Stimulated activated effector memory CD8-positive, alpha-beta T cell treated with anti-CD3 and anti-CD28 coated beads, Interleukin-12 subunit alpha, Interleukin-12 subunit beta, amount 100 ng/mL, for 72 hours (primary cell): ENCODE data around the gene UBE2J2.

ENCODE experiments used
- ATAC-seq: fragments of 150-1000 bp; cut with Tn5 transposase; 2 replicates; pipeline ENCODE4 v1.10.0; 2021
- DNase-seq, 2 donors: peaks; one replicate each; pipeline ENCODE4 v3.0.0; 2021 to 2022; ENCODE audit warnings: low spot score in 2 of 2
- H3K27ac Mint-ChIP-seq: one replicate; pipeline ENCODE4 v1.8.0; 2022; ENCODE audit warnings: mild to moderate bottlenecking, mixed read lengths
- H3K36me3 Mint-ChIP-seq: one replicate; pipeline ENCODE4 v1.8.0; 2022; ENCODE audit warnings: mild to moderate bottlenecking, mixed read lengths
- H3K4me1 Mint-ChIP-seq: one replicate; pipeline ENCODE4 v1.8.0; 2022; ENCODE audit warnings: mixed read lengths
- H3K4me3 Mint-ChIP-seq: one replicate; pipeline ENCODE4 v1.8.0; 2022; ENCODE audit warnings: mild to moderate bottlenecking, mixed read lengths
- H3K9me3 Mint-ChIP-seq: one replicate; pipeline ENCODE4 v1.8.0; 2022; ENCODE audit warnings: mixed read lengths

The UBE2J2 gene

DNA sequence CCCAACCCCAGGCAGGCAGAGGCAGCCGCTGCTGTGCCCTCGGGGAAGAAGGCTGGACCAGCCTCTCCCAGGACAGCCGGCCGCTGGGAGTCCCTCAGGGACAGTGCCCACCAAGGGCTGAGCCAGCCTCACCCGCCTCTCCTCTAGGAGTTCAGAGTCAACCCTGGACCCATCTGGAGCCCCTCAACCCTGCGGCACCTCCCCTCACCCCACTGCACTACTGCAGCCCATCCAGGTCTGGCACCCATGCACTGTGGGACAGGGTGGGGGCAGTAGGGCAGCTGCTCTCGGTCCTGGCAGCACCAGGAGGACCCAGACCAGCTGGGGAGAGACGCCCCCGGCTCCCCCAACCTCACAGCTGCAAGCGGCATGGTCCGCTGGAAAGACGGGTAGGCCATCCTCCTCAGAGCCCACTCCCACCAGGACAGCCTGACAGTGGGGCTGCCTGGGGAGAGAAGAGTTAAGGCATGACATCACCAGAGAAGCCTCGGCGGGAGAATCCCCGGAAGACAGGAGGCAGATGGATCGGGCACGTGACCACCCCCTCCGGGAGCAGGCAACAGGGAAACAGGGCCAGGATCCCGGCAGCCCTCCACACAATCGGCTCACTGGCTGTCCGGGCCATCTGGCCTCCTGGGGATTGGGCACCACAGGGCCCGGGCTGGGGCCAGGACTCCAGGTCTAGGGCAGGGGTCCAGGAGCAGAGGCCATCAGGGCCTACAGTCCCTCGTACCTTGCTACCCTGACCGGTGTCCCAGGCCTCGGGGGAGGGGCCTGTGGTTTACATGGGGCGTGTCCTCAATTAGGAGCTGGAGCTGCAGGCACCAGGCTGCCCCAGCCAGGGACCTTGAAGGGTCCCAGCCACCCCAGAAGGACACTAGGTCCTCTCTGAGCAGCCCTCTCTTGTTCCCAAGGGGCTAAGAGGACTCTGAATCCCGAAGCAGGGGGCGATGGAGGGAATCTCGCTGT, 31.0 kb upstream of the UBE2J2 start:
- no peak for ATAC-seq
- DNase-seq: no peak
- Mint-ChIP-seq H3K4me1 (peaks cover 29% of the 10 kb centered on the region), H3K9me3 (no peaks in the 10 kb centered on the region), H3K4me3 (peak overlapping the region; percentile 78), H3K36me3 (peaks cover 18% of the 10 kb centered on the region), H3K27ac (no peak overlapping the region)

DNA sequence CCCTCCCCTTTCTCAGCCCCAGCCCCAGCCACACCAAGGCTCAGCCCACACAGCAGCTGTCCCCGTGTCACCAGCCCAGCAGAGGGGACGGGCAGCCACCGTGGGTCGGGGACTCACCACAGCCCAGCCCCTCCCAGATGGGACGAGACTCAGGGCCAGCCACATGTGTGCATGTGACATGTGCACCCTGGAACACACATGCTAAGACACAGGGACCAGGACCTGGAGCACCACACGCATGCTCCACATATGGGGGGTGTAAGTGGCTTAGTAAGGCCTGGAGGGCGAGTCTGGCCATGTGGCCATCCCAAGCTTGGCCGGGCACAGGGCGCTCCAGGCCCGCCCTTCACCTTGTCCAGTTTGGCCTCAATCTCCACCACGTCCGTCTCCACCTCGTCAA, 30.1 kb upstream of the UBE2J2 start:
- ATAC-seq: no peak
- Mint-ChIP-seq H3K36me3 (peaks cover 12% of the 10 kb centered on the region), H3K4me3 (no peak overlapping the region), H3K9me3 (no peaks in the 10 kb centered on the region), H3K27ac (no peak overlapping the region), H3K4me1 (peaks cover 29% of the 10 kb centered on the region)
- no peak for DNase-seq

DNA sequence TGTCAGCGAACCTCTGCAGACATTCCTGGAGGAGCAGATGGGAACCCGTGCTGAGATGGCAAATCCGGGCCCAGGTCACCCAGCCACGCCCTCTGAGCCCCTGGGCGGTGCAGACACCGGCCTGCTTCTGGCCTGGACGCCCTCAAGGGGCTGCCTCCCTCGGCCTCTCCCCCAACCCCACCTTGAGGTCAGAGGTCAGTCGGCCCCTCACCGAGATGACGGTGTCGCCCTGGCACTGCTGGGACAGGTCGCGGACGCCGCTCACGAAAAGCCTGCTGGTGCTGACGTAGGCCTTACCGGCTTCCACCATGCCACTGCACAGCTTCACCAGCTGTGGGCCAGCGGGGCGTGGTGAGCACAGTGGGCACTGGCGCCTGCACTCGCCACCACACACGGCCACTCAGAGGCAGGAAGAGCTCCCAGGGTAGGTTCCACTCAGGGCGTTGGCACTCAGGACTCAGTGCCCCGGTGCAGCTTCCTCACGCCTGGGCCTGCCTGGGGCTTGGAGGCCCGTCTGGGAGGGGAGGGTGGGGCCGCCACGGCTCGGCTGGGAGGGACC, 29.4 kb upstream of the UBE2J2 start:
- Mint-ChIP-seq H3K27ac (no peak overlapping the region), H3K4me1 (peaks cover 29% of the 10 kb centered on the region), H3K36me3 (peaks cover 12% of the 10 kb centered on the region), H3K9me3 (no peaks in the 10 kb centered on the region), H3K4me3 (no peak overlapping the region)
- DNase-seq (no peak), ATAC-seq (no peak)

DNA sequence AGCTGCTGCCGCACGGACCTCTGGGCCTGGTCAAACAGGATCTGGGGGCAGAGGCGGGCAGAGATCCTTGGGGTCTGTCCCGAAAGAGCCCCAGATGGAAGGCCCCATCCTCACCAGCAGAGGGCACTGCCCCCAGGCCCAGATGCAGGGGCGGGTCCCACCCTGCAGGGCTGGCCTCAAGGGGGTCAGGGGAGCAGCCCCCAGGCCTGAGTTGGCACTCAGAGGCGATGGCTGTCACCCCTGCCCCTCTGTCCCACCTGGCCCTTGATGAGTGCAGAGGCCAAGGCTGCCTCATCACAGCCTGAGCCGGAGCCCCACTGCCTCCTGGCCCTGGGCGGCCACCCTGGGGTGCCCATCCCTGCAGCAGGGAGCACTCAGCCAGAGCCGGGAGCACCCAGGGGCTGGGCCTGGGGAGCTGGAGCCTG, 28.4 kb upstream of the UBE2J2 start:
- no peak for ATAC-seq
- DNase-seq: no peak

DNA sequence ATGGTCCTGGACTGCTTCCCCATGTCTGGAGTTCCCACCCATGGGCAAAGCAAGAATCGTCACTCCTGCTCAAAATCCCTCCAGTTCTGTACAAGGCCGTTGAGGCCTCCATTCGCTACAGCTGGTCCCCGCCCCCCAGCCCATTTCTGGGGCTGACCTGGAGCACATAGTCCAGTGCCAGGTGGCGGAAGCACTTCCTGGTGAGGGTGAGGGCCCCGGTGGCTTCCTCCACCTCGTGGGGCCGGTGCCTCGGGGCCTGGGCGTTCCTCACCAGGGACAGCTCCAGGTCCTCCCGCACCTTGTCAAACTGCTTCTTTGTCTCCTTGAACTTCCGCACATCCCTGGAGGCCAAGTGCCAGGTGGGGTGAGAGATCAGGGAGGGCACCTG, 26.7 kb upstream of the UBE2J2 start:
- H3K4me1 Mint-ChIP-seq: peaks cover 10% of the 10 kb centered on the region
- no peaks in the 10 kb centered on the region for H3K9me3 Mint-ChIP-seq
- DNase-seq (no peak), ATAC-seq (no peak)
- H3K4me3 Mint-ChIP-seq: no peak overlapping the region
- no peak overlapping the region for H3K27ac Mint-ChIP-seq
- H3K36me3 Mint-ChIP-seq: no peaks in the 10 kb centered on the region

More for the DNA sequence above, 28.4 kb upstream of the UBE2J2 start:
- Mint-ChIP-seq H3K9me3 (no peaks in the 10 kb centered on the region), H3K36me3 (peaks cover 11% of the 10 kb centered on the region), H3K4me3 (no peak overlapping the region), H3K4me1 (peaks cover 27% of the 10 kb centered on the region), H3K27ac (no peak overlapping the region)

DNA sequence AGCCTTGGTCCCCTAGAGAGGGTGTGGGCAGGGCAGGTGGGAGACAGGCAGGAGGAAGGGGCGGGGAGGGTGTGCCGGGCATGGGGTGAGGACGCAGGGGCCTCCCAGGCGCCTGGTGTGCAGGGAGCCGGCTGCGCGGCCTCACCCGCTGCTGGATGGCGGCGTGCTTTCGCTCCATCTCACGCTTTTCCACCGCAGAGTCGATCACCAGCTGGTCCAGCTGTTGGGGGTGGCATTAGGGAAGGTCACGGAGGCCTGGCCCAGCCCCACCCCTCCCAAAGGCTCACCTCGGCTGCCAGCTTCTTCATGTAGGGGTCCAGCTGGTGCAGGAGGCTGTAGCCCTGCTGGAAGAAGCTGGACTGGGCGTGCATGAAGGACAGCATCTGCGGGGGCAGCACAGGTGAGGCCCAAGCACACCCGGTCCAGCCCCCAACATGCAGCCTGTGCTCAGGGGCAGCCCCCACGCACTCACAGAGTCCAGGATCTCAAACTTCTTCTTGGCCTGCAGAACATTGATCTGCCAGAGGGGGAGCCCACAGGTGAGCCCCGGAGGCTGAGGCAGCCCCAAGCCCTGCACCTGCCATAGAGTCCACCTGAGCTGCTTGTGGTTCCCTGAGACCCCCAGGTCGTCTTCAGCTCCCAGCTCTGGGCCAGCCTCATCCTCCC, 26.2 kb upstream of the UBE2J2 start:
- Mint-ChIP-seq H3K9me3 (no peaks in the 10 kb centered on the region), H3K36me3 (no peaks in the 10 kb centered on the region), H3K4me1 (peaks cover 7% of the 10 kb centered on the region), H3K27ac (no peak overlapping the region), H3K4me3 (no peak overlapping the region)
- DNase-seq (no peak), ATAC-seq (peak; percentile 57)

DNA sequence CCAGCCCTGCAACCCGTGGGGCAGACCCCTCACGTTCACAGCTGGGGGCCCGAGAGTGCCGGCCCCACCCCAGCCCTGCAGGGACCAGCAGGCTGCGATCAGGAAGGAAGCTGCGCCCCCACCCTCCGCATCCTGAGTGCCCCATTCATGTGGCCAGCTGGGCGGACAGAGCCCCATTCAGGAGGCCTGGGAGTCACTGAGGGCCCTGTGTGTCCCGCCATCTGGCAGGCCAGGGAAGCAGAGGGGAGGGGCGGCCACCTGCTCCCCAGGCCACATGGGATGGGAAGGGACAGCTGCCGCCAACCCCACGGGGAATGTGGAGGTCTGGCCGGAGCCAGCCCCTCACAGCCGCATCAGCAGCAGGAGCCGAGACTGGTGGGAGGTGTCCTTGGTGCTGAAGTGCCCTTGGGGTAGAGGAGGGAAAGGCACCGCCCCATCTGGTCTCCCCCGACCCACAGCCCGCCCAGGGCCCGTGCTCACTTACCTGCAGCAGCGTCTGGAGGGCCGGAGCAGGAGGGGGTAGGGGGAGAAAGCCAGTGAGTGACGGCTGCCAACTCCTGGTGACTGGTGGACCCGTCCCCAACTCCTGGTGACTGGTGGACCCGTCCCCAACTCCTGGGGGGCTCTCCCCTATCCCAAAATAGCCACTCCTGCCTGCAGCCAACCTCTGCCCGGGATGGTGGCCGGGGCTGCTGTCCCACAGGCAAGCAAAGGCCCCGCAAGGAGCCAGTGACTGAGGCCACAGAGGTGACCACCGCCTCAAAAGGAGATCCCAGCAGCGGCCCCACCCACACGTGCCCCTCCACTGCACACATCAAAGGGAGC, 25.4 kb upstream of the UBE2J2 start:
- Mint-ChIP-seq H3K36me3 (no peaks in the 10 kb centered on the region), H3K4me3 (no peak overlapping the region)
- no peak for DNase-seq

DNA sequence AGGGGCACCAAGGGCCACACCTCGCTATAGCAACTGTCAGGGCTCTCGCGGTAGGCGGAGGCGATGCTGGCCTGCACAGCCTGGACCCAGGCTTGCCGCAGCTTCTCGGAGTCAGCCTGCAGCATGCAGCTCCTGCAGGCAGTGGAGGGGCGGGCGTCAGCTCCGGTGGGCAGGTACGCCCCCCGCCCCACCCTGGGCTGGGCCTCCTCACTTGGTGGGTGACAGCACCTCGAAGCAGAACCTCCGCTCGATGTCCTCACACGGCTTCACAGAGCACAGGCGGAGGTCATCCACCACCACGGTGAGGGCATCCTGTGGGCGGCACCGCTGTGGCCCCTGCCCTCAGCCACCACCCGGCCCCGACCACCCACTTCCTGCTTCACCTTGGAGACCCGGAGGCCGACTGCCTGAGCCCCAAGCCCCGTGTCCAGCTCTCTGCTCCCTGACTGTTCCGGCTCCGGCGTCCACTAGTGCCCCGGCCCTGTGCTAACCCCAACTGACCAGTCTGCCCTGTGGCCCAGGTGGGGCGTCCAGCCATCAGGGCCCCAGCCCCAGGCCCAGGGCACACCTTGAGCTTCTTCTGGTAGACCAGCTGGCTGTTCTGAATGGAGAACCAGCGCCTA, 24.3 kb upstream of the UBE2J2 start:
- H3K27ac Mint-ChIP-seq: no peak overlapping the region
- no peaks in the 10 kb centered on the region for H3K36me3 Mint-ChIP-seq
- no peak for DNase-seq
- ATAC-seq: no peak
- H3K4me1 Mint-ChIP-seq: peaks cover 7% of the 10 kb centered on the region
- H3K4me3 Mint-ChIP-seq: no peak overlapping the region
- H3K9me3 Mint-ChIP-seq: no peaks in the 10 kb centered on the region

More for the DNA sequence above, 25.4 kb upstream of the UBE2J2 start:
- Mint-ChIP-seq H3K27ac (no peak overlapping the region), H3K4me1 (peaks cover 7% of the 10 kb centered on the region), H3K9me3 (no peaks in the 10 kb centered on the region)
- ATAC-seq: no peak

DNA sequence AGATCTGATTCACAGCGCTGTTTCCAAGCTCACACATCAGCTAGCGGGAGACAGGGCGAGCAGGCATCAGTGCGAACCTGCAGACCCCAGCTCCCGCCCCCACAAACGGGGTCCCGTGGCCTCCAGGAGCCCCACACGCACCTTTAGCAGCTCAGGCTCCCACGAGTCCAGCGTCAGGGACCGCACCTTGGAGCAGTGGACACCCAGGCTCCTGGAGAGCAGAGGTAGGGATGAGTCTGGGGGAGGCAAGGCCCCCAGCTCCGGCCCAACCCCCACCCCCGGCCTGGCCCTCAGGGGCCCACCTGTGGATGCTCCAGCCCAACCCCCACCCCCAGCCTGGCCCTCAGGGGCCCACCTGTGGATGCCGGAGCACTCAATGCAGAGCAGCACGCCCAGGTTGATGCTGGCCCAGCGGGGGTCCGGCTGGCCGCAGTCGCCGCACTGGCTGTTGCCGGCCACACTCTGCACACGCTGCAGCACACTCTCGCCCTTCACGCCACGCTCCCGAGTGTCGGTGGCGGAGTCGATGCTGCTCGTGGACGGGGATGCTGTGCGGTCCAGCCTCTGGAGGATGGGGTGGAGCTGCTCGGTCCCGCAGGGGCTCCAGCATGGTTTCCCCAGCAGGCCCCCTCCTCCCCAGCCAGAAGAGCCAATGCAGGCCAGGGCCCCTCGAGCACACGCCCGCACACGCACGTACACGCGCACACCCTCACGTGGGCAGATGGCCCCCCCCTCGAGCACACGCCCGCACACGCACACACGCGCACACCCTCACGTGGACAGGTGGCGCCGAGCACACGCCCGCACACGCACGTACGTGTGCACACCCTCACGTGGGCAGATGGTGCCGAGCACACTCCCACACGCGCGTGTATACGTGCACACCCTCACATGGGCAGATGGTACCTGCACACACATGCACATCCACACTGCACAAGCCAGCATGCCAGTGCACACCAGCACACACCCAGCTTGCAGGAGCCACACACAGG, 22.7 kb upstream of the UBE2J2 start:
- no peak overlapping the region for H3K4me3 Mint-ChIP-seq
- H3K4me1 Mint-ChIP-seq: peaks cover 7% of the 10 kb centered on the region
- no peak for ATAC-seq
- DNase-seq: no peak
- H3K27ac Mint-ChIP-seq: no peak overlapping the region
- H3K9me3 Mint-ChIP-seq: no peaks in the 10 kb centered on the region
- H3K36me3 Mint-ChIP-seq: no peaks in the 10 kb centered on the region

DNA sequence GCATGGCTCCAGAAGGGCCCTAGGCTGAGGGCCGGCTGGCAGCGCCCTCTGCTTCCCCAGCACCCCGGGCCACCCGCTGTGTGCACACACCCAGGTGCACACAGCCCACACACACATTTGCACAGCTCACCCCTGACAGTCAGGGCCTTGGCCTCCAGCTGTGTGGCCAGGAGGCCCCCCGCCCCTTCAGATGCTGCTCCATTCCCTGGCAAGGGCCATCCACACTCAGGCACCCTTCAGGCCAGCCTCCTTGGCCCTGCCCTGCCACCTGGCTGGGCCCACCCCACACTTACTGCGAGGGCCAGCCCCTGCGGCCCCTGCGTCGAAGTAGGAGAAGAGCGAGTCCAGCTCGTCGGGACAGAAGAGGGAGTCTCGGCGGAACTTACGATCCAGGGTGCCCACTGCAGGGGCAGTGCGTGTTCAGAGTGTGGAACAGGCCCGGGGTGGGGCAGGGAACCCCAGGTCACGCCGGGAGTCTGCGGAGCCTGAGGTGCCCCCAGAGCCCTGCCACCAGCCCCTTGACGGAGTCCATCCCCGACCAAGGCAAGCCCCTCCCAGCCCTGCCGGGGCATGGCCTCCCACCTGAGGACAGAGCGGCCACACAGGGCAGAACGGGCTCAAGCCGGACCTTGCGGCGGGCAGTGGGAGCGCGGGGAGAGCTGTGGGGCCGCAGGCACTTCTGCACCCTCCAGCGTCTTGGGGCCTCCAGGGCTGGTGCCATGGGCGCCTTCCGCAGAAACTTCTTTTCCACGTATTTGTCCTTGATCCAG, 21.7 kb upstream of the UBE2J2 start:
- H3K36me3 Mint-ChIP-seq: peaks cover under 1% of the 10 kb centered on the region
- ATAC-seq (no peak), DNase-seq (no peak)
- H3K27ac Mint-ChIP-seq: no peak overlapping the region
- no peak overlapping the region for H3K4me3 Mint-ChIP-seq
- peaks cover 9% of the 10 kb centered on the region for H3K4me1 Mint-ChIP-seq
- no peaks in the 10 kb centered on the region for H3K9me3 Mint-ChIP-seq

DNA sequence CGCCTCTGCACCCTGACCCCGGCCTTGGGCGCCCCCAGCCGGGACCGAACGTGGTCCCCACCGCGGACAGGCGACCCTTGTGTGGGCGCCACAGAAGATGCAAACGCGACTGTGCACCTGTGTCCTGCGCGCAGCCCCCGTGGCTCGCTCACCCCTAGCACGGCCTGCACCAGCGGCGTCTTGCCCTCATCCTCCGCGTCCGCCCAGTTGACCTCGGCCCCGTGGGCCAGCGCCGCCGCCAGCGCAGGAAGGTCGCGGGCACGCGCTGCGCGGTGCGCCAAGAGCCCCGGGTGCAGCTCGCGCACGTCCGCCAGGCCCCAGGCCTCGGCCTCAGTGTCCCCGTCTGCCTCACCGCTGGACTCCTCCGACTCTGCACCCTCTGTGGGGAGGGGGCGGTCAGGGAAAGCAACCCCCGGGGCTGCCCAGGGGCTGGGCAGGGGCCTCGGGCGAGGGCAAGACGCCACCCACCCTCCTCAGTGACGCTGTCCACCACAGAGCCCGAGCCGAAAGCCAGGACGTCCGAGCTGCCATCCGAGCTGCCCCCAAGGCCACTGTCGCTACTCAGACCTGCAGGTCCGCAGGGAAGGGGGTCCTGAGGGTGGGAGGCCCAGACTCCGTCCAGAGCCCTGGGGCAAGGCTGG, 20.7 kb upstream of the UBE2J2 start:
- H3K4me1 Mint-ChIP-seq: peaks cover 6% of the 10 kb centered on the region
- no peaks in the 10 kb centered on the region for H3K9me3 Mint-ChIP-seq
- ATAC-seq (no peak), DNase-seq (no peak)
- H3K27ac Mint-ChIP-seq: no peak overlapping the region
- peaks cover 5% of the 10 kb centered on the region for H3K36me3 Mint-ChIP-seq
- no peak overlapping the region for H3K4me3 Mint-ChIP-seq

DNA sequence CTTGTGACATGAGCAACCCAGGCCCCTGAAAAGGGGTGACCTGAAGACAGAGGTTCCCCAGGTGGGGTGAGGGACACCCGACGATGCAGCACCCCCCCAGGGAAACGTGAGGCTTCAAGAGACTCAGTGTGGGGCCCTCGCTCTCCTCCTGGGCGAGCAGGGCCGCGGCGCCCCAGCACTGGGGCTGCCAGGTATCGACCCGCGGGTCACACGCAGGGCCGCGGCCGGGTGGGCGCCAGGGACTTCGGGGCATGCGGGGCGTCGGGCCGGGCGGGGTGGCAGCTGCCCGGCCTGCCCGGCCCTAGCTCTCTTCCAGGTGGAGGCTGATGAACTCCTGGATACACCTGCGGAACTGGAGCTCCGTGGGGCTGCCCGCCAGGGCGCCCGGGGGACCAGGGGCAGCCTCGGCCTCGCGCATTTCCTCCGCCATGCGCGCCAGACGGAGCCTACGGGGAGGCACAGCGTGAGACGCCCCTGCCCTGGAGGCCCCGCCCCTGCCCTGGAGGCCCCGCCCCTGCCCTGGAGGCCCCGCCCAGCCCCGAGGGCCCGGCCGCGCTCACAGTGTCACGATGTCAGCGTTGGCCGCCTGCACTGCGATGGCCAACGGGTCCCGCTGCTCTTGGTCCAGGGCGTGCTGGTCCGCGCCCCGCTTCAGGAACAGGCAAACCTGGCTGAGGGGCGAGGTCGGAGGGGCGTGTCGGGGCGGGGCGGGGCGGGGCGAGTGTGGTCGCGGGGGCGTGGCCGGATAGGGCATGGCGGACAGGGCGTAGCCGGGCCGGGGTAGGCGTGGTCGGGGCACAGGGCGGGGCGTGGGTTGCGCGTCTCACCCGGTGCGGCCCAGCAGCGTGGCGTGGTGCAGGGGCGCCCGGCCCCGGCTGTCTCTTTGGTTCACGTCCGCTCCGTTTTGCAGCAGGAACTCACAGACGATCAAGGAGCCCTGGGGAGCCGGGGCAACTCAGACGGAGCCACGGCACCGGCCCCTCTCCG, 19.9 kb upstream of the UBE2J2 start:
- Mint-ChIP-seq H3K4me3 (no peak overlapping the region), H3K4me1 (peaks cover 6% of the 10 kb centered on the region), H3K36me3 (peaks cover 5% of the 10 kb centered on the region), H3K9me3 (no peaks in the 10 kb centered on the region), H3K27ac (no peak overlapping the region)
- DNase-seq (no peak), ATAC-seq (no peak)
